ENCODE measurements around the gene AMOTL1.

- TF ChIP-seq, protein P1, sequence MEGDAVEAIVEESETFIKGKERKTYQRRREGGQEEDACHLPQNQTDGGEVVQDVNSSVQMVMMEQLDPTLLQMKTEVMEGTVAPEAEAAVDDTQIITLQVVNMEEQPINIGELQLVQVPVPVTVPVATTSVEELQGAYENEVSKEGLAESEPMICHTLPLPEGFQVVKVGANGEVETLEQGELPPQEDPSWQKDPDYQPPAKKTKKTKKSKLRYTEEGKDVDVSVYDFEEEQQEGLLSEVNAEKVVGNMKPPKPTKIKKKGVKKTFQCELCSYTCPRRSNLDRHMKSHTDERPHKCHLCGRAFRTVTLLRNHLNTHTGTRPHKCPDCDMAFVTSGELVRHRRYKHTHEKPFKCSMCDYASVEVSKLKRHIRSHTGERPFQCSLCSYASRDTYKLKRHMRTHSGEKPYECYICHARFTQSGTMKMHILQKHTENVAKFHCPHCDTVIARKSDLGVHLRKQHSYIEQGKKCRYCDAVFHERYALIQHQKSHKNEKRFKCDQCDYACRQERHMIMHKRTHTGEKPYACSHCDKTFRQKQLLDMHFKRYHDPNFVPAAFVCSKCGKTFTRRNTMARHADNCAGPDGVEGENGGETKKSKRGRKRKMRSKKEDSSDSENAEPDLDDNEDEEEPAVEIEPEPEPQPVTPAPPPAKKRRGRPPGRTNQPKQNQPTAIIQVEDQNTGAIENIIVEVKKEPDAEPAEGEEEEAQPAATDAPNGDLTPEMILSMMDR (IDR thresholded peaks at IDR 0.05; ENCODE audit: poor library complexity, severe bottlenecking): no peak
- TF ChIP-seq EZH2 (IDR thresholded peaks at IDR 0.05; ENCODE audit: borderline replicate concordance, insufficient read depth, low read length, poor library complexity, severe bottlenecking): no peak
- TF ChIP-seq, protein P2, sequence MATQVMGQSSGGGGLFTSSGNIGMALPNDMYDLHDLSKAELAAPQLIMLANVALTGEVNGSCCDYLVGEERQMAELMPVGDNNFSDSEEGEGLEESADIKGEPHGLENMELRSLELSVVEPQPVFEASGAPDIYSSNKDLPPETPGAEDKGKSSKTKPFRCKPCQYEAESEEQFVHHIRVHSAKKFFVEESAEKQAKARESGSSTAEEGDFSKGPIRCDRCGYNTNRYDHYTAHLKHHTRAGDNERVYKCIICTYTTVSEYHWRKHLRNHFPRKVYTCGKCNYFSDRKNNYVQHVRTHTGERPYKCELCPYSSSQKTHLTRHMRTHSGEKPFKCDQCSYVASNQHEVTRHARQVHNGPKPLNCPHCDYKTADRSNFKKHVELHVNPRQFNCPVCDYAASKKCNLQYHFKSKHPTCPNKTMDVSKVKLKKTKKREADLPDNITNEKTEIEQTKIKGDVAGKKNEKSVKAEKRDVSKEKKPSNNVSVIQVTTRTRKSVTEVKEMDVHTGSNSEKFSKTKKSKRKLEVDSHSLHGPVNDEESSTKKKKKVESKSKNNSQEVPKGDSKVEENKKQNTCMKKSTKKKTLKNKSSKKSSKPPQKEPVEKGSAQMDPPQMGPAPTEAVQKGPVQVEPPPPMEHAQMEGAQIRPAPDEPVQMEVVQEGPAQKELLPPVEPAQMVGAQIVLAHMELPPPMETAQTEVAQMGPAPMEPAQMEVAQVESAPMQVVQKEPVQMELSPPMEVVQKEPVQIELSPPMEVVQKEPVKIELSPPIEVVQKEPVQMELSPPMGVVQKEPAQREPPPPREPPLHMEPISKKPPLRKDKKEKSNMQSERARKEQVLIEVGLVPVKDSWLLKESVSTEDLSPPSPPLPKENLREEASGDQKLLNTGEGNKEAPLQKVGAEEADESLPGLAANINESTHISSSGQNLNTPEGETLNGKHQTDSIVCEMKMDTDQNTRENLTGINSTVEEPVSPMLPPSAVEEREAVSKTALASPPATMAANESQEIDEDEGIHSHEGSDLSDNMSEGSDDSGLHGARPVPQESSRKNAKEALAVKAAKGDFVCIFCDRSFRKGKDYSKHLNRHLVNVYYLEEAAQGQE (IDR thresholded peaks at IDR 0.05; ENCODE audit: borderline replicate concordance): no peak
- TF ChIP-seq POLR2AphosphoS5 (IDR thresholded peaks at IDR 0.05): no peak
- no peak for TF ChIP-seq EP300 (conservative IDR thresholded peaks at IDR 0.05; ENCODE audit: poor library complexity, severe bottlenecking)
- TF ChIP-seq SMC3 (conservative IDR thresholded peaks at IDR 0.05; ENCODE audit: poor library complexity): no peak
These were observed 88.3 kb downstream of the AMOTL1 start for GRCh38 chr11:94856443-94856842.
